Measurements from ENCODE around the gene P3H3.

Gene P3H3, protein sequence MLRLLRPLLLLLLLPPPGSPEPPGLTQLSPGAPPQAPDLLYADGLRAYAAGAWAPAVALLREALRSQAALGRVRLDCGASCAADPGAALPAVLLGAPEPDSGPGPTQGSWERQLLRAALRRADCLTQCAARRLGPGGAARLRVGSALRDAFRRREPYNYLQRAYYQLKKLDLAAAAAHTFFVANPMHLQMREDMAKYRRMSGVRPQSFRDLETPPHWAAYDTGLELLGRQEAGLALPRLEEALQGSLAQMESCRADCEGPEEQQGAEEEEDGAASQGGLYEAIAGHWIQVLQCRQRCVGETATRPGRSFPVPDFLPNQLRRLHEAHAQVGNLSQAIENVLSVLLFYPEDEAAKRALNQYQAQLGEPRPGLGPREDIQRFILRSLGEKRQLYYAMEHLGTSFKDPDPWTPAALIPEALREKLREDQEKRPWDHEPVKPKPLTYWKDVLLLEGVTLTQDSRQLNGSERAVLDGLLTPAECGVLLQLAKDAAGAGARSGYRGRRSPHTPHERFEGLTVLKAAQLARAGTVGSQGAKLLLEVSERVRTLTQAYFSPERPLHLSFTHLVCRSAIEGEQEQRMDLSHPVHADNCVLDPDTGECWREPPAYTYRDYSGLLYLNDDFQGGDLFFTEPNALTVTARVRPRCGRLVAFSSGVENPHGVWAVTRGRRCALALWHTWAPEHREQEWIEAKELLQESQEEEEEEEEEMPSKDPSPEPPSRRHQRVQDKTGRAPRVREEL

DNA sequence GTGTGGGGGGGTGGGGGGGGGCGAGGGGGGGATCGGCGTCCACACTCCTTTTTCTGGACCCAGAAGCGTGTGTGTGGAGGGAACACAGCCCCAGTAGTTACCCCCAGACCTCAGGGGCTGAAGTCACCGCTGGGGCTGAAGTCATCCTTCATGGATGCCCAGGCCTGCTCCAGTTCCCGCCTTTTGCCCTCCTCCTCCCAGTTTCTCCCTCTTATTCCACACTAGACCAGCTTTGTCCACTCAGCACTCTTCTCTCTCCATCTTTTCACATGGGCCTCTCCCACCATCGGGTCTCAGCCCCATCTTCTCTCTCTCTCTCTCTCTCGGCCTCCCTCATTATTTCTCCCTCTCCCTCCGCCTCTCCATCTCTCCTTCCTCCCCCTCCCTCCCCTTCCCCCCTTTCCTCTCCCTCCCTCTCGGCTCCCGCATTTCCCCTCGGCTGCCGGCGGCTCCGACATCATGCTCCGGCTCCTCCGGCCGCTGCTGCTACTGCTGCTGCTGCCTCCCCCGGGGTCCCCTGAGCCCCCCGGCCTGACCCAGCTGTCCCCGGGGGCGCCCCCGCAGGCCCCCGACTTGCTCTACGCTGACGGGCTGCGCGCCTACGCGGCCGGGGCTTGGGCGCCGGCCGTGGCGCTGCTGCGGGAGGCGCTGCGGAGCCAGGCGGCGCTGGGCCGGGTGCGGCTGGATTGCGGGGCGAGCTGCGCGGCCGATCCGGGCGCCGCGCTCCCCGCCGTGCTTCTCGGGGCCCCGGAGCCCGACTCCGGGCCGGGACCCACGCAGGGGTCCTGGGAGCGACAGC, at the start of gene P3H3:
Gene P3H3 (plus strand): TSS at position 426 of the 799 bp plus-strand sequence. CDS start 34 bp downstream, at position 460.
- DNase-seq: no peak

- peak; percentile 78 for DNase-seq
Measured at GRCh38 chr12:6778574-6779550, 49.3 kb upstream of the P3H3 start.

DNA sequence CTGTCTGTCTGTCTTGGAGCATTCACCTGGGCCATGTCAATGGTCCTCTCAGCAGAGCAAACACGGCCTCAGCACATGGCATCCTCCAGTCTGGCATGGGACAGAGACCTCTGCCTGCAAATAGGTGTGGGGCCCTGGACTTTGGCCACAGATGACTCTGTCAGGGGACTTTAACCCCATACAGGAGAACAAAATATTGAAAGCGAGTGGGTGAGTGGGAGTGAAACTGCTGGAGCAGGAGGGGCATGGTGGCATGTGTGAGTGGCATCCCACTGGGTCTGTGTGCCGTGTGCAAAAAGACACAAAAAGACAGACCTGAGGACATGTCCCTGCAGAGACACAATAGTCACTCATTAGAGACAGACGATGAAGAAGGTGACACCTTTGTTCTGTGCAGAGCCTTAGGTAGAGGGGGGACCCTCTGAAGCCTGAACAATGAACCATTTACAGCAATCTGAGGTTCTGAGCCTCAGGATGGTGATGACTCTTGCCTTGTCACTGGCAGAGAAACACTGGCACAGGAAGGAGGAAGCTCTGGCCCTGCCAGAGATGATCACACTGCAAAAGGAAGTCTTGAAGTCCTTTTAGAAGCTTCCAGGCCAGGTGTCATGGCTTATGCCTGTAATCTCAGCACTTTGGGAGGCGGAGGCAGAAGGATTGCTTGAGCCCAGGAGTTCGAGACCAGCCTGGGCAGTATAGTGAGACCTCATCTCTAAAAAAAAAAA, 48.3 kb upstream of the P3H3 start:
- no peak for DNase-seq

DNA sequence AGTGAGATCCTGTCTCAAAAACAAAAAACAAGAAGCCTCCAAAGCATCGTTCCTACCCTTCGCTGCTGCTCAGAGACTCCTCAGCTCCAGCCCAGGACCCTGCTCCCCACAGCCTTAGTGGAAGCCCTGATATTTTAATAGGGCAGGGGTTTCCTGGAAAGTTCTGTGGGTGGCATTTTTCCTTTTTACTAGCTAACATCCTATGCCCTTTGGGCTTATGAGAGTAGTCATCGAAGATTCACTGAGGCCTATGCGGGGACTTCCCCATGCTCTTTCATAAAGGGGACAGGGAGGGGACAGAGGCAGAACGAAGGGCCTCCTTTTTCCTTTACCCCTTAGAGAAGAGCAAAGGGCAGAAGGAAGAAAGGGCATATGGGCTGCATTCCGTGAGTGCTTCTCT, 47.6 kb upstream of the P3H3 start:
- no peak for DNase-seq

DNA sequence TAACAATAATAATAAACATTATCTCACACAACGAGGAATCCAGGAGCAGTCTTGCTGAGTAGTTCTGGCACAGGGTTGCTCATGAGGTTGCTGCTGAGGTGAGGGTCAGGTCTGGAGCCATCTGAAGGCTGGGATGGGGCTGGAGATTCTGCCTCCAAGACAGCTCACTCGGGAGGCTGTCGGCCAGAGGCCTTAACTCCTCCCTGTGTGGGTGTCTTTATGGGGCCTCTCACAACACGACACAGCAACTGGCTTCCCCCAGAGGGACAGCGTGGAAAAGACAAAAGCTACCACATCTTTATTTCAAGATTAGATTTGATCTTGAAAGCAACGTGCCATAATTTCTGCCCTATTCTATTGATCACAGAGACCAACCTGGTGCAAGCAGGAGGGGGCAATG, 46.1 kb upstream of the P3H3 start:
- DNase-seq: no peak

DNA sequence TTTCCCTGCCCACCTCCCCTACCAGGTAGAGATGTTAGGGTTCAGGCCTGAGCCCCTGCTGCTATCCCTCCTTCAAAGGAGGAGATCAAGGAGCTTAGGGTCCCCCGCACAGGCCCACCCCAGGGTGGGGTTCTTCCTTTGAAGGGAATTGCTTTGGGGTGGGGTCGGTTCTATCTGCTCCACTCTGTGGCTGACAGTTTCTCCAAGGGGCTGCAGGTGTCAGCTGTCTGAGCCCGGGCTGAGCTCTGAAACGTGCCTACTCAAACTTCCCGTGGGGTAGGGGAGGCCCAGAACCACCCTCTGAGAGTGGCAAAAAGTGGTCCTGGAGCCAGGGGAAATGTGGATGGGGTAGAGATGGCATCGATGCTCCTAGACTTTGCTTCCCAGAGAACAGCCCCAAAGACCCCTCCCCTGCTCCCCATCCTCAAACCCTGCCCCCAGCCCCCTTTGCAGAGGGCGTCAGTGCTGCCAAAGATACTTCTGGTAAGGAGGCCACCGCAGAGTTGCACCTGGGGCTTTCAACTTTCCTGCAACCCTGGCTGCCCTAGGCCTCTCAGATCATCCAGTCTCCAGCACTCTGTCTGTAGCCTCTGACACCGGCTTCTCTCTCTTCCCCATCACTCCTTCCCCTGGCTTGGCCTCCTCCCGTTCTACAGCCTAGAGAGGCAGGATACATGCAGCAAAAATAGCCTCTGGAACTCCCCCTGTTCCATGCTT, 45.2 kb upstream of the P3H3 start:
- no peak for DNase-seq

DNA sequence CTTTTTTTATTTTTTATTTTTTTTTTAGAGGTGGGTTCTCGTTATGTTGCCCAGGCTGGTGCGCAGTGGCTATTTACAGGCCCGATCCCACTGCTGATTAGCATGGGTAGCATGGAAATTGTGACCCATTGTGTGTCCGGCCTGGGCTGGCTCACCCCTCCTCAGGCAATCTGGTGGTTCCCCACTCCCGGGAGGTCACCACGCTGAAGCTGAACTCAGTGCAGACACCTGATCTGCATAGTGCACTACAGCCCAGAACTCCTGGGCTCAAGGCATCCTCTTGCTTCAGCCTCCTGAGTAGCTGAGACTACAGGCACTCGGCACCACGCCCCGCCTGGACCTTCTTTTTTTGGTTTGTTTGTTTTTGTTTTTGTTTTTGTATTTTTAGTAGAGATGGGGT, 44.4 kb upstream of the P3H3 start:
- DNase-seq: no peak

GRCh38 chr12:6784296-6784695, 43.9 kb upstream of the P3H3 start:
- no peak for DNase-seq

- no peak for DNase-seq
Measured at GRCh38 chr12:6784761-6785160, 43.4 kb upstream of the P3H3 start.

DNA sequence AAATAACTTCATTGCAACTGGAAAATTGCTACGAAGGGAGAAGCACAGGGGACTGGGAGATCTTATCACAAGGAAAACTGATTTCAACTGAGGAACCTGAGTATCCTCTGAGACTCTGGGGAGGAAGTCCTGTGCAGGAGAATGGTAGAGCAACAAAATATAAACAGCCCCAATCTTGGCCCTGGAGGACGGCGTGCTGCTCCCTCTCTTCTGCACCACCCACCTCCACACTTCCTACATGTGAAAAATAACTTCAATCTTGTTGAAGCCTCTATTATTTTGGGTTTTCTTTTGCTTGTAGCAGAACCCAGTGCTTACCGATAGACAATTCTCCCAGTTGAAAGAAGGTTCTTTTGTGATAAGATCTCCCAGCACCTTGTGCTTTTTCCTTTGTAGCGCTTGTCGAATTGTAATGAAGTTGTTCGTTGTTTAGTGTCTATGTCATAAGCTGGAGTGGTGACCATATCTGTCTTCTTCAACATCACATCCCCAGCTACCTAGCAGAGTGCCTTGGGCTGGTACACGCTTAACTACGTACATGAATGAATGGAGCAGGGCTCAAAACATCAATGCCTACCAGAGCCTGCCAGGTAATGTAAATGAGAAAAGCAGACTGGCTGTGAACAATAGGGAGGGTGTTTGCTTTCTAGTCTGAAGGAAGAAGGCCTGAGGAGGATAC, 41.7 kb upstream of the P3H3 start:
- no peak for DNase-seq

DNA sequence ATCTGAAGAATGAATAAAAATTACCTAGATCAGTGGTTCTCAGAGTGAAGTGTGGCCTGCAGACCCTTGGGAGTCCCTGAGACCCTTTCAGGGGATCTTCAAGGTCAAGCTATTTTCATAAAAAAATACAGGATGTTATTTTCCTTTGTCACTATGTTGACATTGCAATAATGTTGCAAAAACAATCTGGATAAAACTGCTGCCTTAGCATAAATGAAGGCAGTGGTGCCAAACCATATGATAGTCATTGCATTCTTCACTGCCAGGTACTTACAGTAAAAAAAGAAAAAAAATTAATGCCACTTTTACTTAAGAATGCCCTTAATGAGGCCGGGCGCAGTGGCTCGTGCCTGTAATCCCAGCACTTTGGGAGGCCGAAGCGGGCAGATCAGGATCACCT, 40.9 kb upstream of the P3H3 start:
- no peak for DNase-seq

GRCh38 chr12:6788972-6789924, 39.0 kb upstream of the P3H3 start, which contains the start of gene CD4:
TSS of gene CD4 (plus strand) at chr12:6789528. CDS start at chr12:6800139, 10,611 bp downstream.
- DNase-seq: peak; percentile 67

- peak; percentile 39 for DNase-seq
Measured at GRCh38 chr12:6790496-6791150, 37.6 kb upstream of the P3H3 start.

DNA sequence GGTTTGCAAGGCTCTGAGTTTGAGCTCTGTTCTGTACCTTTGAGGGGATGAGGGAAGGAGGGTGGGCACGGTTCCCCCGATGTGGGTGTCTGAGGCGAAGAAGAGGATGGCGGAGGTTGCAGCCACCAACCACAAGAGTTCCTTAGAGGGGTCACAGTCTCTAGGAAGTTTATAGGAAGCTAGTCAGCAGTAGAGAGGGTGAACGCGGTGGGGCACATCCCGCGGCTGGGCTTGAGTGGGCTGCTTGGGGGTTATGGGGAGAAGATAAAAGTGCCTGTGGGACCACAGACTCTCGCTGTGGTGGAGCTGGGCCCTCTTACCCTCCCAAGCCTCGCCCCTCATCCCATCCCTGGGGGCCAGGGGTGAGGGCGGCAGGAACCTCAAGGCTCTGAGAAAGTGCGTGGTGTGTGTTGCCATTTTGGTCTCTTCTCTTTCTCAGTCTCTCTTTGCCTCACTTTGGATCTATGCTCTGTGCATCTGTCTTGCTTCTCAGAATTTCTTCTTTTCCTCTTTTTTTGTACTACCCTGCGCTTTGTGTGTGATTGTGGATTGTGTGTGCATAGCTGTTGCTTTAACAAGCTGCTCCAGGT, 36.2 kb upstream of the P3H3 start:
- DNase-seq: no peak

DNA sequence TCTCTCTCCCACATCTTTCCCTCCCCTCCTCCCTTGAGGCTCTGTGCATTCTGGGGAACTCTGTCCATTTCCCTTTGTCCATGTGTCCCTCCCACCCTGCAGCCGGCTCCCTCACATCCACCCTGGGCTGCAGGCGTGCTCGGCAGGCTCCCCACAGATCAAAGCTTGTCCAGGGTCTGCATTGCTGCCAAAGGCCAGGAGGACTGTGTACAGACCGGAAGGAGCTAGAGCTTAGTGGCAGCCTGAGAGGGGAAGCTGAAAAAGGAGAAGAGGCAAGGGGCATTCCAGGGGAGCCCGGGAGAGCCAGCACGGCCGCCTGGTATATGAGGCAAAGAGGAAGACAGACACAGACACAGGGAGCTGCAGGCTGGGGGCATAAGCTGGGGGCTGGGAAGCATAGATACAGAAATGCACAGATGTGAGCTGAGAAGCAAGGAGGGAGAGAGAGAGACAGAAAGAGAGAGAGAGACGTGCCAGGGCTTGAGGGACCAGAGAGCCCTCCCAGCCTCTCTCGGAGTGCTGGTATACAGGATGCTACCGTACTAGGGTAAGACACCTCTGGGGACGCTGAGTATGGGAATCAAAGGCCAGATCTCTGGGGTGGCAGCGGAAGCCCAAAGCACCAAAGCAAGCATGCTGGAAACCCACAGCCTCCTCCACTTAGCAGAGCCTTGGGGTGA, 35.5 kb upstream of the P3H3 start:
- peak; percentile 43 for DNase-seq

- no peak for DNase-seq
Measured at GRCh38 chr12:6795088-6795487, 33.1 kb upstream of the P3H3 start.

GRCh38 chr12:6796576-6796975, 31.6 kb upstream of the P3H3 start:
- DNase-seq: no peak

All from activated effector memory CD4-positive, alpha-beta T cell treated with Interleukin-2 at 50 U/mL for 16 hours (primary cell).